T-cell (primary cell): Measurements from ENCODE around the gene TSPAN18. TPM values are rescaled to one million over a fixed set of nuclear protein-coding genes. Genes with fewer than 3 reads are reported as not detected.

Experiments used
- ATAC-seq, 4 experiments: fragments of 200-7000 bp in 3 of 4; fragments of 150-1000 bp in 1 of 4; cut with Tn5 transposase; replicated peaks in 1 of 4; 1 replicate in 3 of 4; 2 replicates in 1 of 4; pipeline ENCODE4 v1.10.0; 2021; ENCODE audit warnings: moderate library complexity in 3 of 4, mild to moderate bottlenecking in 2 of 4, moderate number of reproducible peaks in 1 of 4
- CTCF ChIA-PET, 2 donors: fragments of 300-600 bp; sonication (Branson Sonifier 250); formaldehyde crosslinking; loops; one replicate each; lab custom pipeline; 2022; ENCODE audit warnings: antibody characterized with exemption in 2 of 2; lab: Charles Lee
- POLR2A ChIA-PET, 2 donors: fragments of 300-600 bp; sonication (Branson Sonifier 250); formaldehyde crosslinking; loops; one replicate each; lab custom pipeline; 2022; ENCODE audit warnings: antibody characterized with exemption in 2 of 2; lab: Charles Lee
- DNase-seq, 35 experiments: peaks; one replicate each; pipeline versions ENCODE4 v3.0.0 to v3.0.0-alpha.2; 2013 to 2023
- H3K27ac ChIP-seq: one replicate; pipeline ENCODE4 v1.5.1; 2013; ENCODE audit warnings: low read length
- H3K27me3 ChIP-seq, 2 experiments: replicated peaks in 1 of 2; 1 replicate in 1 of 2; 2 replicates in 1 of 2; pipeline versions ENCODE4 v1.6.1 to v1.7.0; 2013; ENCODE audit warnings: low read length in 1 of 2, mixed read lengths in 1 of 2; ENCODE audit not compliant: control insufficient read depth in 2 of 2, insufficient read depth in 2 of 2; ENCODE audit errors: extremely low read depth in 1 of 2
- H3K36me3 ChIP-seq, 2 donors: 1 replicate in 1 of 2; 2 replicates in 1 of 2; pipeline versions ENCODE4 v1.6.1 to v1.7.0; 2013; ENCODE audit warnings: low read length in 1 of 2; ENCODE audit not compliant: control insufficient read depth in 2 of 2, insufficient read depth in 1 of 2; ENCODE audit errors: extremely low read depth in 1 of 2
- H3K4me1 ChIP-seq, 2 experiments: 1 replicate in 1 of 2; 2 replicates in 1 of 2; pipeline versions ENCODE4 v1.6.1 to v1.7.0; 2013; ENCODE audit warnings: low read length in 2 of 2, mixed read lengths in 1 of 2; ENCODE audit not compliant: insufficient read depth in 2 of 2, control insufficient read depth in 1 of 2; ENCODE audit errors: extremely low read depth in 1 of 2
- H3K4me3 ChIP-seq, 2 donors: 1 replicate in 1 of 2; 2 replicates in 1 of 2; pipeline versions ENCODE4 v1.5.1 to v1.7.0; 2013; ENCODE audit warnings: mild to moderate bottlenecking in 2 of 2, low read length in 1 of 2, moderate library complexity in 1 of 2; ENCODE audit not compliant: control insufficient read depth in 1 of 2; ENCODE audit errors: extremely low read depth in 1 of 2
- H3K9me3 ChIP-seq: 2 replicates; pipeline ENCODE4 v1.7.0; 2013
- H3K27ac Mint-ChIP-seq, 2 donors: one replicate each; pipeline ENCODE4 v1.8.0; 2020 to 2021; ENCODE audit warnings: mild to moderate bottlenecking in 2 of 2, mixed read lengths in 2 of 2
- H3K27me3 Mint-ChIP-seq, 2 donors: one replicate each; pipeline ENCODE4 v1.8.0; 2021 to 2022; ENCODE audit warnings: mixed read lengths in 2 of 2
- H3K36me3 Mint-ChIP-seq: one replicate; pipeline ENCODE4 v1.8.0; 2021; ENCODE audit warnings: mixed read lengths
- H3K4me1 Mint-ChIP-seq, 3 donors: one replicate each; pipeline ENCODE4 v1.8.0; 2020 to 2022; ENCODE audit warnings: mixed read lengths in 3 of 3, mild to moderate bottlenecking in 1 of 3
- H3K4me3 Mint-ChIP-seq, 3 donors: one replicate each; pipeline ENCODE4 v1.8.0; 2020 to 2022; ENCODE audit warnings: mild to moderate bottlenecking in 3 of 3, mixed read lengths in 3 of 3, moderate library complexity in 3 of 3
- H3K9me3 Mint-ChIP-seq, 3 donors: one replicate each; pipeline ENCODE4 v1.8.0; 2020 to 2022; ENCODE audit warnings: mixed read lengths in 3 of 3
- WGBS: methylation state at CpG from one replicate; pipeline ENCODE4 v1.1.5; 2013; ENCODE audit warnings: missing lambda C conversion rate; ENCODE audit not compliant: insufficient coverage; 5-methylcytosine and 5-hydroxymethylcytosine counted together
- total RNA-seq, 35 experiments: library from RNA in 6 of 35; stranded (reverse) in 6 of 35; fragments of 120-200 nt in 1 of 35; gene quantifications; one replicate each; pipeline versions ENCODE4 v1.2.1 to v1.2.4 and lab custom pipeline; 2013 to 2026

TSPAN18 gene
- total RNA-seq, 5 donors from 2014 or later (not counting 1 experiment from before 2014, with no cell fraction given) = 18.4 to 59.1 (median 25.7) TPM

- CTCF ChIA-PET = no interaction called here
- Mint-ChIP-seq H3K4me3 (no peak overlapping the region), H3K4me1 (peaks cover 0 to 11% (median 5%) of the 10 kb centered on the region in 3 donors), H3K9me3 (no peaks in the 10 kb centered on the region), H3K36me3 (peaks cover 9% of the 10 kb centered on the region), H3K27ac (no peak overlapping the region), H3K27me3 (no peaks in the 10 kb centered on the region)
- 87% methylated on average over 7 of the region's 7 CpGs for WGBS
- Histone ChIP-seq H3K27me3 (peaks cover 0 to 7% of the 10 kb centered on the region in 2 experiments), H3K36me3 (peaks cover 2 to 4% of the 10 kb centered on the region in 2 donors), H3K4me1 (no peaks in the 10 kb centered on the region), H3K27ac (no peak overlapping the region), H3K4me3 (no peak overlapping the region), H3K9me3 (no peaks in the 10 kb centered on the region)
- POLR2A ChIA-PET = no interaction called here
- ATAC-seq (no peak), DNase-seq (no peak)
Measured at GRCh38 chr11:44879432-44879831, 152.7 kb downstream of the TSPAN18 start.

GRCh38 chr11:44880511-44880910, 153.7 kb downstream of the TSPAN18 start:
- H3K27ac Mint-ChIP-seq = no peak overlapping the region
- Histone ChIP-seq H3K27me3 (peaks cover 0 to 7% of the 10 kb centered on the region in 2 experiments), H3K27ac (no peak overlapping the region), H3K4me1 (no peaks in the 10 kb centered on the region), H3K4me3 (no peak overlapping the region), H3K9me3 (no peaks in the 10 kb centered on the region), H3K36me3 (peaks cover 2 to 4% of the 10 kb centered on the region in 2 donors)
- POLR2A ChIA-PET = no interaction called here
- ATAC-seq (no peak), DNase-seq (no peak)
- 95% methylated on average over 6 of the region's 6 CpGs for WGBS
- H3K27me3 Mint-ChIP-seq = no peaks in the 10 kb centered on the region
- no peaks in the 10 kb centered on the region for H3K9me3 Mint-ChIP-seq
- peaks cover 9% of the 10 kb centered on the region for H3K36me3 Mint-ChIP-seq
- H3K4me1 Mint-ChIP-seq = peaks cover 0 to 11% (median 5%) of the 10 kb centered on the region in 3 donors
- H3K4me3 Mint-ChIP-seq = no peak overlapping the region
- CTCF ChIA-PET = no interaction called here

GRCh38 chr11:44880953-44881352, 154.2 kb downstream of the TSPAN18 start:
- WGBS = 71% methylated on average over 1 of the region's 4 CpGs
- H3K4me3 ChIP-seq = no peak overlapping the region
- H3K36me3 ChIP-seq = peaks cover 2 to 4% of the 10 kb centered on the region in 2 donors
- H3K27ac Mint-ChIP-seq = no peak overlapping the region
- H3K9me3 Mint-ChIP-seq = no peaks in the 10 kb centered on the region
- no peak overlapping the region for H3K4me3 Mint-ChIP-seq
- no peaks in the 10 kb centered on the region for H3K9me3 ChIP-seq
- H3K27me3 ChIP-seq = peaks cover 0 to 6% of the 10 kb centered on the region in 2 experiments
- H3K36me3 Mint-ChIP-seq = peaks cover 6% of the 10 kb centered on the region
- ChIA-PET CTCF (no interaction called here), POLR2A (no interaction called here)
- DNase-seq (no peak), ATAC-seq (no peak)
- H3K4me1 ChIP-seq = no peaks in the 10 kb centered on the region
- H3K27ac ChIP-seq = no peak overlapping the region
- H3K27me3 Mint-ChIP-seq = no peaks in the 10 kb centered on the region
- peaks cover 0 to 11% (median 5%) of the 10 kb centered on the region in 3 donors for H3K4me1 Mint-ChIP-seq

GRCh38 chr11:44883277-44883676, 156.5 kb downstream of the TSPAN18 start:
- peaks cover 2% of the 10 kb centered on the region for H3K36me3 Mint-ChIP-seq
- Histone ChIP-seq H3K36me3 (peaks cover 2 to 4% of the 10 kb centered on the region in 2 donors), H3K4me3 (no peak overlapping the region), H3K27me3 (no peaks in the 10 kb centered on the region), H3K9me3 (no peaks in the 10 kb centered on the region), H3K27ac (no peak overlapping the region), H3K4me1 (no peaks in the 10 kb centered on the region)
- peaks cover 0 to 11% (median 7%) of the 10 kb centered on the region in 3 donors for H3K4me1 Mint-ChIP-seq
- peak in 1 of 4 experiments; percentile 52 for ATAC-seq
- ChIA-PET CTCF (no interaction called here), POLR2A (no interaction called here)
- no peaks in the 10 kb centered on the region for H3K9me3 Mint-ChIP-seq
- no peak overlapping the region for H3K4me3 Mint-ChIP-seq
- 33% methylated on average over 2 of the region's 6 CpGs for WGBS
- no peaks in the 10 kb centered on the region for H3K27me3 Mint-ChIP-seq
- H3K27ac Mint-ChIP-seq = peak overlapping the region in 1 of 2 donors; percentile 39
- no peak for DNase-seq

- no peaks in the 10 kb centered on the region for H3K9me3 Mint-ChIP-seq
Measured at GRCh38 chr11:44884056-44884455, 157.3 kb downstream of the TSPAN18 start.

GRCh38 chr11:44885065-44885810, 158.5 kb downstream of the TSPAN18 start:
- Mint-ChIP-seq H3K27ac (no peak overlapping the region), H3K4me1 (peaks cover 0 to 11% (median 7%) of the 10 kb centered on the region in 3 donors), H3K9me3 (no peaks in the 10 kb centered on the region), H3K27me3 (no peaks in the 10 kb centered on the region), H3K4me3 (no peak overlapping the region), H3K36me3 (peaks cover 2% of the 10 kb centered on the region)
- CTCF ChIA-PET = no interaction called here
- Histone ChIP-seq H3K27ac (no peak overlapping the region), H3K36me3 (peaks cover 2% of the 10 kb centered on the region in 2 donors), H3K4me3 (no peak overlapping the region), H3K27me3 (no peaks in the 10 kb centered on the region), H3K9me3 (no peaks in the 10 kb centered on the region), H3K4me1 (no peaks in the 10 kb centered on the region)
- no peak for ATAC-seq
- POLR2A ChIA-PET = no interaction called here
- no peak for DNase-seq
- 90% methylated on average over 2 of the region's 12 CpGs for WGBS

More at GRCh38 chr11:44884056-44884455, 157.3 kb downstream of the TSPAN18 start:
- Histone ChIP-seq H3K4me3 (no peak overlapping the region), H3K4me1 (no peaks in the 10 kb centered on the region), H3K27ac (no peak overlapping the region), H3K36me3 (peaks cover 2 to 4% of the 10 kb centered on the region in 2 donors), H3K9me3 (no peaks in the 10 kb centered on the region), H3K27me3 (no peaks in the 10 kb centered on the region)
- H3K36me3 Mint-ChIP-seq = peaks cover 2% of the 10 kb centered on the region
- H3K4me1 Mint-ChIP-seq = peaks cover 0 to 11% (median 7%) of the 10 kb centered on the region in 3 donors
- no peak overlapping the region for H3K4me3 Mint-ChIP-seq
- no peak for DNase-seq
- H3K27me3 Mint-ChIP-seq = no peaks in the 10 kb centered on the region
- no peak for ATAC-seq
- CTCF ChIA-PET = no interaction called here
- POLR2A ChIA-PET = no interaction called here
- H3K27ac Mint-ChIP-seq = no peak overlapping the region
- 89% methylated on average over 5 of the region's 6 CpGs for WGBS
